Measurements from ENCODE around the gene KCNMA1. TPM values are rescaled to one million over a fixed set of nuclear protein-coding genes. Genes with fewer than 3 reads are reported as not detected.
A peak's percentile ranks its signal among the peaks of the same experiment; 100 is the strongest.

KCNMA1 gene
- polyA plus RNA-seq, 1 experiment = 21.4 TPM

DNA sequence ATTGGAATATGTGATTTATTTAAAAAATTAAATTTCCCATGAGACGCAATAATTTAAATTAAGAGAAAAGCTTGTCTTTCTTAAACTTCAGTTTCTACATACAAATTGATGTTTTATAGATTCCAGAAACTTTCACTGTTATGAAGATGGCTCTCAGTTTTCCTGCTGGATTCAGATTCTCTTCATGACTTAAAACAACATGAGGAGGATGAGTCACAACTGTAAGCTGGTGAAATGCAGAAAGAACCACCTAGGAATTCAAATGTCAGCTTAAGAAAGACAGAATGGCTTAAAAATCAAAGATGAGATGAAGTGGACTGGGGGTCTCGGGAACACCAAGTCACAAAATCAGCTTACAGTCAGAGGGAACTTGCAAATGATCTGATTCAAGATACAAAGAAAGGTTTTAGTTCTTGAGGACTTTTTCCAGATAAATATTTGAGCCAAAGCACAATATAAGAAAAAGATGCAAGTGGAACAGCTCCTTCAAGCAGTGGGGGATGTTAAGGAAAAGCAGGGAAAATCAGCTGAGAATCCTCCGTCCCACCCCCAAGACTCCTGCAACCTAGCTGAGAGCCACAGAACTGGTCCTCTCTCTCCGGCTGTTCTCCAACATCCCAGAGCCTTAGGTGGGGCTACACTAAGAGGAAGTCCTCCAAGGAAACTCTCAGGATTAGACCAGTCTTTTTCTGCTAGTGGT is 279.8 kb downstream of the KCNMA1 start:
- POLR2A ChIA-PET = no interaction called here
- no peaks in the 10 kb centered on the region for H3K36me3 ChIP-seq (ENCODE audit: control insufficient read depth, insufficient read depth, low read length)
- H3K4me3 ChIP-seq (ENCODE audit: low read depth, low read length) = no peak overlapping the region
- no peaks in the 10 kb centered on the region for H3K27me3 ChIP-seq (ENCODE audit: control insufficient read depth, insufficient read depth, low read length)
- peak; percentile 31 for DNase-seq (ENCODE audit: low read depth)
- no peak for TF ChIP-seq CTCF (IDR thresholded peaks at IDR 0.05; ENCODE audit: insufficient read depth, low read depth, low read length)
- CTCF ChIA-PET = interaction anchor here (1.0 to 1.4 kb wide), 2 partner anchors 33 to 192 kb away, joined by 3 to 4 read pairs; no protein-coding TSS in a partner anchor

- DNase-seq (ENCODE audit: low read depth) = no peak
- ChIA-PET POLR2A (no interaction called here), CTCF (interaction anchor here (1.0 to 1.7 kb wide), 3 partner anchors 33 to 192 kb away, joined by 3 to 4 read pairs (median 3); no protein-coding TSS in a partner anchor)
- Histone ChIP-seq H3K36me3 (ENCODE audit: control insufficient read depth, insufficient read depth, low read length) (no peaks in the 10 kb centered on the region), H3K27me3 (ENCODE audit: control insufficient read depth, insufficient read depth, low read length) (no peaks in the 10 kb centered on the region), H3K4me3 (ENCODE audit: low read depth, low read length) (no peak overlapping the region)
- TF ChIP-seq CTCF (IDR thresholded peaks at IDR 0.05; ENCODE audit: insufficient read depth, low read depth, low read length) = no peak
Measured at GRCh38 chr10:77357185-77357584, 280.4 kb downstream of the KCNMA1 start.

DNA sequence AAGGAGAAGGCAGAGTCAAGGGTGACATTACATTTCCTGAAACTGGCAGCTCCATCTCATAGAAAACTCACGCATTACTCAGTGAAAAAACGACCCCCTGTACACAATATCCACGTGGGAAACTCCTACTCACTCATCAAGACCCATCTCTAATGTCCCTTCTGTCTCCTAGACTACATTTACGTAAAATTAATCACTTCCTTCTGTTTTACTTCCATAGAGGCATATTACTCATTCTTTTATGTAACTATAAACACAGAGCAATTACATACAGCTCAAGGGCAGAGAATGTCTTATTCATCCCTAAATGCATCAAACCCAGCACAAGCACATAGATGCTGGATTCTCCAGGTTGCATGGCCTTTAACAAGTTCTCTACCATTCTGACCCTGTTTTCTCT is 281.8 kb downstream of the KCNMA1 start:
- no peak for TF ChIP-seq CTCF (IDR thresholded peaks at IDR 0.05; ENCODE audit: insufficient read depth, low read depth, low read length)
- Histone ChIP-seq H3K4me3 (ENCODE audit: low read depth, low read length) (no peak overlapping the region), H3K36me3 (ENCODE audit: control insufficient read depth, insufficient read depth, low read length) (no peaks in the 10 kb centered on the region), H3K27me3 (ENCODE audit: control insufficient read depth, insufficient read depth, low read length) (no peaks in the 10 kb centered on the region)
- peak; percentile 75 for DNase-seq (ENCODE audit: low read depth)
- POLR2A ChIA-PET = interaction anchor here (0.6 kb wide), 1 partner anchor 169 kb away, joined by 4 read pairs; no protein-coding TSS in a partner anchor
- CTCF ChIA-PET = interaction anchor here (0.8 to 1.7 kb wide), 4 partner anchors 35 to 356 kb away, joined by 3 read pairs; no protein-coding TSS in a partner anchor

GRCh38 chr10:77351386-77351785 is 286.2 kb downstream of the KCNMA1 start:
- ChIA-PET CTCF (interaction anchor here (1.1 kb wide), 1 partner anchor 42 kb away, joined by 4 read pairs; no protein-coding TSS in a partner anchor), POLR2A (no interaction called here)
- no peaks in the 10 kb centered on the region for H3K27me3 ChIP-seq (ENCODE audit: control insufficient read depth, insufficient read depth, low read length)
- no peak for DNase-seq (ENCODE audit: low read depth)
- H3K36me3 ChIP-seq (ENCODE audit: control insufficient read depth, insufficient read depth, low read length) = no peaks in the 10 kb centered on the region
- no peak overlapping the region for H3K4me3 ChIP-seq (ENCODE audit: low read depth, low read length)
- no peak for TF ChIP-seq CTCF (IDR thresholded peaks at IDR 0.05; ENCODE audit: insufficient read depth, low read depth, low read length)

GRCh38 chr10:77350711-77351119 is 286.9 kb downstream of the KCNMA1 start:
- POLR2A ChIA-PET = interaction anchor here (0.6 kb wide), 1 partner anchor 175 kb away, joined by 3 read pairs; no protein-coding TSS in a partner anchor
- Histone ChIP-seq H3K4me3 (ENCODE audit: low read depth, low read length) (no peak overlapping the region), H3K27me3 (ENCODE audit: control insufficient read depth, insufficient read depth, low read length) (no peaks in the 10 kb centered on the region), H3K36me3 (ENCODE audit: control insufficient read depth, insufficient read depth, low read length) (no peaks in the 10 kb centered on the region)
- peak; percentile 42 for TF ChIP-seq CTCF (IDR thresholded peaks at IDR 0.05; ENCODE audit: insufficient read depth, low read depth, low read length)
- peak; percentile 94 for DNase-seq (ENCODE audit: low read depth)
- CTCF ChIA-PET = interaction anchor here (0.7 to 1.1 kb wide), 4 partner anchors 41 to 120 kb away, joined by 3 to 4 read pairs (median 3); no protein-coding TSS in a partner anchor
